Activated B cell treated with CpG ODN at 0.5 μM for 24 hours (primary cell): Measurements from ENCODE around the gene KCTD19. TPM values are rescaled to one million over a fixed set of nuclear protein-coding genes. Genes with fewer than 3 reads are reported as not detected.

Experiments used
- ATAC-seq: fragments of 200-7000 bp; cut with Tn5 transposase; one replicate; pipeline ENCODE4 v1.10.0; 2021; ENCODE audit warnings: low read depth, mild to moderate bottlenecking, moderate library complexity
- CTCF ChIA-PET: fragments of 350-600 bp; sonication (Branson Sonifier 250); formaldehyde crosslinking; loops from one replicate; lab custom pipeline; 2021; ENCODE audit warnings: antibody characterized with exemption; lab: Charles Lee
- POLR2A ChIA-PET: fragments of 350-600 bp; sonication (Branson Sonifier 250); formaldehyde crosslinking; loops from one replicate; lab custom pipeline; 2021; ENCODE audit warnings: antibody characterized with exemption; lab: Charles Lee
- DNase-seq: peaks from one replicate; pipeline ENCODE4 v3.0.0; 2022
- H3K27ac Mint-ChIP-seq: one replicate; pipeline ENCODE4 v1.8.0; 2020; ENCODE audit warnings: mixed read lengths
- H3K27me3 Mint-ChIP-seq: one replicate; pipeline ENCODE4 v1.8.0; 2021; ENCODE audit warnings: mixed read lengths
- H3K36me3 Mint-ChIP-seq: one replicate; pipeline ENCODE4 v1.8.0; 2021; ENCODE audit warnings: low read depth, mixed read lengths
- H3K4me1 Mint-ChIP-seq: one replicate; pipeline ENCODE4 v1.8.0; 2021; ENCODE audit warnings: mixed read lengths
- H3K4me3 Mint-ChIP-seq: one replicate; pipeline ENCODE4 v1.8.0; 2020; ENCODE audit warnings: mild to moderate bottlenecking, mixed read lengths
- H3K9me3 Mint-ChIP-seq: one replicate; pipeline ENCODE4 v1.8.0; 2020; ENCODE audit warnings: mixed read lengths
- CTCF ChIP-seq: fragments of 200-600 bp; IDR thresholded peaks from one replicate; pipeline ENCODE4 v1.8.0; 2022; ENCODE audit warnings: antibody characterized with exemption, mild to moderate bottlenecking
- intact Hi-C: fragments of 100-400 bp; cut with micrococcal nuclease; formaldehyde crosslinking; loops from one replicate; pipeline ENCODE4 v1.15.1; 2024
- total RNA-seq: library from RNA; stranded (reverse); gene quantifications from 2 replicates; pipeline ENCODE4 v1.2.3, GENCODE V29; 2022

Gene KCTD19
- total RNA-seq, 1 donor from 2014 or later = not detected

DNA sequence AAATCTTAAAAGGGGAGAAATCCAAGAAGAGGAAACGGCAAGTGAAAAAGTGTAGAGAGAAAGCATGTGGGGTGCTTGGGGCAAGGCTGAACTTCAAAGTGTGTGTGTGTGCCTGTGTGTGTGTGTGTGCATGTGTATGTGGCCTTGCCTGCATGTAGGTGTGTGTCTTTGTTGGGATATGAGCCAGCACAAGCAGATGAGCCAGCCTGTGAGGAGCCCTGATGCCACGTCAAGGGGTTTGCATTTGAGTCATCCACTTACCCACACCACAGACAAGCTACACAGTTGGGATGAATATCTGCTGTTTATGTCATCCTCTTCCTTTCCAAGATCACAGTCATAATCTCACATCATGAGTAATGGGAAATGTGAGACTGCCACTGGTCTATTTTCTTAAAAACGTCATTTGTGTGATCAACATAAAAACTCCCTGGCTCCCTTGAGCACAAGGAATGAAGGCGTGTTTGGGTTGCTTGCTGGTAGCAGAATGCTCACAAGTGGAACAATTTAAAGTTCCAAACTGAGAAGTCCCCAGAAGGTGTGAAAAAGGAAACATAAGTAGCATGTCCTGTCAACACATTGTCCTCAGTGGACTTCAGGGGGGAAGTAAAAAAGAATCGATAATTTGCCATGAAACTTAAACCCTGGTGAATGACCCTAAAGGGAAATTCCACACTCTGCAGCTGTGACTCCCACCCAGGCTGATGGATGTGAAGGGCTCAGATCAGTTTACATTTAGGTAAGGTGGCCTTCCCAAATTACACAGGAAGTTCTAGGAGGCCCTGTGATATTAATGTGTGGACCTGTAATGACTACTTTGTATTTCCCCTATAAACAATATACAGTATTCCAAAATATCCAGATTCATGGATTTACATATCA is 14.7 kb downstream of the KCTD19 start:
- Mint-ChIP-seq H3K36me3 (no peaks in the 10 kb centered on the region), H3K27ac (no peak overlapping the region), H3K4me3 (no peak overlapping the region), H3K9me3 (no peaks in the 10 kb centered on the region), H3K4me1 (peaks cover 5% of the 10 kb centered on the region), H3K27me3 (peaks cover 3% of the 10 kb centered on the region)
- intact Hi-C loops = no loop called here
- no peak for DNase-seq
- TF ChIP-seq CTCF = no peak
- ChIA-PET POLR2A (no interaction called here), CTCF (no interaction called here)
- no peak for ATAC-seq

GRCh38 chr16:67310561-67310960 is 16.0 kb downstream of the KCTD19 start:
- Mint-ChIP-seq H3K36me3 (no peaks in the 10 kb centered on the region), H3K27ac (no peak overlapping the region), H3K4me1 (peaks cover 5% of the 10 kb centered on the region), H3K27me3 (peaks cover 3% of the 10 kb centered on the region), H3K9me3 (no peaks in the 10 kb centered on the region), H3K4me3 (no peak overlapping the region)
- no peak for ATAC-seq
- POLR2A ChIA-PET = no interaction called here
- CTCF ChIA-PET = no interaction called here
- intact Hi-C loops = no loop called here
- no peak for TF ChIP-seq CTCF
- no peak for DNase-seq

GRCh38 chr16:67305216-67306071 is 21.1 kb downstream of the KCTD19 start:
- peaks cover 5% of the 10 kb centered on the region for H3K4me1 Mint-ChIP-seq
- no peaks in the 10 kb centered on the region for H3K9me3 Mint-ChIP-seq
- DNase-seq (no peak), ATAC-seq (no peak)
- CTCF ChIA-PET = no interaction called here
- intact Hi-C loops = no loop called here
- no peak for TF ChIP-seq CTCF
- H3K27me3 Mint-ChIP-seq = peaks cover 3% of the 10 kb centered on the region
- H3K36me3 Mint-ChIP-seq = no peaks in the 10 kb centered on the region
- no peak overlapping the region for H3K4me3 Mint-ChIP-seq
- POLR2A ChIA-PET = no interaction called here
- no peak overlapping the region for H3K27ac Mint-ChIP-seq

GRCh38 chr16:67304020-67304419 is 22.5 kb downstream of the KCTD19 start:
- peaks cover 5% of the 10 kb centered on the region for H3K4me1 Mint-ChIP-seq
- intact Hi-C loops = no loop called here
- ChIA-PET CTCF (no interaction called here), POLR2A (no interaction called here)
- peaks cover 3% of the 10 kb centered on the region for H3K27me3 Mint-ChIP-seq
- H3K36me3 Mint-ChIP-seq = no peaks in the 10 kb centered on the region
- H3K4me3 Mint-ChIP-seq = no peak overlapping the region
- DNase-seq (no peak), ATAC-seq (no peak)
- no peak overlapping the region for H3K27ac Mint-ChIP-seq
- H3K9me3 Mint-ChIP-seq = no peaks in the 10 kb centered on the region
- no peak for TF ChIP-seq CTCF

GRCh38 chr16:67302970-67303369 is 23.6 kb downstream of the KCTD19 start:
- H3K27ac Mint-ChIP-seq = no peak overlapping the region
- POLR2A ChIA-PET = no interaction called here
- CTCF ChIA-PET = no interaction called here
- no peak for ATAC-seq
- H3K4me1 Mint-ChIP-seq = no peaks in the 10 kb centered on the region
- H3K36me3 Mint-ChIP-seq = no peaks in the 10 kb centered on the region
- H3K4me3 Mint-ChIP-seq = no peak overlapping the region
- TF ChIP-seq CTCF = no peak
- peaks cover 5% of the 10 kb centered on the region for H3K27me3 Mint-ChIP-seq
- DNase-seq = no peak
- no peaks in the 10 kb centered on the region for H3K9me3 Mint-ChIP-seq
- intact Hi-C loops = no loop called here
